ENCODE measurements around the gene NPTX2.

The NPTX2 gene

GRCh38 chr7:98584830-98585229, 32.3 kb upstream of the NPTX2 start (continued):
- TF ChIP-seq ZSCAN23 (tag by site-specific recombination; IDR thresholded peaks at IDR 0.05) (no peak), SP3 (tag by site-specific recombination; IDR thresholded peaks at IDR 0.05) (no peak), ZNF366 (tag by site-specific recombination; conservative IDR thresholded peaks at IDR 0.05) (peak; percentile 96), ZNF274 (IDR thresholded peaks at IDR 0.05; ENCODE audit: low read length) (no peak), ZNF274 (tag by site-specific recombination; IDR thresholded peaks at IDR 0.05; ENCODE audit: borderline replicate concordance) (0 out of 2 replicates have a peak, but pooled peaks have one; percentile 29)

DNA sequence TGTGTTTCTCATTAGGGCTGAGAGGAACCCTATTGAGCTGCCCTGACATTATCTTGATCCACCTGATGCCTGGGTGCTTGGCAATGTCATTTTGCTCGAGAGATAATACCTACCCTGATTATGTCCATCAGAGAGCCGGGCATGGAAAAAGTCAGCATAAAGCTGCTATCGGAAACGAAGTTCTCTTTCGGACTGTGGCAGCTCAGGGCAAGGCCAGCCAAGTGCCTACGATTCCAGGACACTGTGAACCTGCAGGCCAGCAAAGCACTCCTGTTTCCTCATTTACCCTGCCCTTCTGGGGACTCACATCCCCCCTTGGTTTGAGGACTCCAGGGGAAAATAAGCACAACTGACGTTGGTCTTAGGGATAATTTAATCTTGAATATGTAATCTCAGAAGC, 25.2 kb upstream of the NPTX2 start:
- CTCF ChIA-PET: interaction anchor here (0.7 kb wide), 1 partner anchor 207 kb away, joined by 3 read pairs; no protein-coding TSS in a partner anchor
- Histone ChIP-seq H3K4me3 (ENCODE audit: low read depth, low read length) (no peak overlapping the region), H3K36me3 (ENCODE audit: control insufficient read depth in 2 of 2, insufficient read depth in 1 of 2, low read length in 2 of 2) (no peaks in the 10 kb centered on the region), H3K9me3 (ENCODE audit: control insufficient read depth, insufficient read depth, low read depth, low read length) (no peaks in the 10 kb centered on the region), H3K4me1 (ENCODE audit: control insufficient read depth, insufficient read depth, low read length) (no peaks in the 10 kb centered on the region), H3K27ac (ENCODE audit: extremely low read depth, low read depth, low read length) (no peak overlapping the region)
- POLR2A ChIA-PET: no interaction called here
- TF ChIP-seq ZNF76 (tag by site-specific recombination; IDR thresholded peaks at IDR 0.05; ENCODE audit: borderline replicate concordance, low read depth) (no peak), ZNF221 (tag by site-specific recombination; IDR thresholded peaks at IDR 0.05; ENCODE audit: borderline replicate concordance) (no peak), REPIN1 (tag by site-specific recombination; IDR thresholded peaks at IDR 0.05; ENCODE audit: low read depth) (no peak), TCF7L2 (IDR thresholded peaks at IDR 0.05; ENCODE audit: borderline replicate concordance, low read depth, low read length) (no peak), ZNF324 (tag by site-specific recombination; IDR thresholded peaks at IDR 0.05) (no peak), BCL6B (tag by site-specific recombination; IDR thresholded peaks at IDR 0.05) (no peak), EGR2 (tag by site-specific recombination; IDR thresholded peaks at IDR 0.05; ENCODE audit: low read depth) (no peak), ZNF777 (tag by site-specific recombination; IDR thresholded peaks at IDR 0.05; ENCODE audit: borderline replicate concordance) (no peak), ZNF391 (tag by site-specific recombination; IDR thresholded peaks at IDR 0.05; ENCODE audit: borderline replicate concordance, low read depth) (no peak), ZNF114 (tag by site-specific recombination; IDR thresholded peaks at IDR 0.05) (no peak), GFI1B (tag by site-specific recombination; IDR thresholded peaks at IDR 0.05) (no peak), ZNF449 (tag by site-specific recombination; IDR thresholded peaks at IDR 0.05) (no peak)
- TF ChIP-seq, protein P1, sequence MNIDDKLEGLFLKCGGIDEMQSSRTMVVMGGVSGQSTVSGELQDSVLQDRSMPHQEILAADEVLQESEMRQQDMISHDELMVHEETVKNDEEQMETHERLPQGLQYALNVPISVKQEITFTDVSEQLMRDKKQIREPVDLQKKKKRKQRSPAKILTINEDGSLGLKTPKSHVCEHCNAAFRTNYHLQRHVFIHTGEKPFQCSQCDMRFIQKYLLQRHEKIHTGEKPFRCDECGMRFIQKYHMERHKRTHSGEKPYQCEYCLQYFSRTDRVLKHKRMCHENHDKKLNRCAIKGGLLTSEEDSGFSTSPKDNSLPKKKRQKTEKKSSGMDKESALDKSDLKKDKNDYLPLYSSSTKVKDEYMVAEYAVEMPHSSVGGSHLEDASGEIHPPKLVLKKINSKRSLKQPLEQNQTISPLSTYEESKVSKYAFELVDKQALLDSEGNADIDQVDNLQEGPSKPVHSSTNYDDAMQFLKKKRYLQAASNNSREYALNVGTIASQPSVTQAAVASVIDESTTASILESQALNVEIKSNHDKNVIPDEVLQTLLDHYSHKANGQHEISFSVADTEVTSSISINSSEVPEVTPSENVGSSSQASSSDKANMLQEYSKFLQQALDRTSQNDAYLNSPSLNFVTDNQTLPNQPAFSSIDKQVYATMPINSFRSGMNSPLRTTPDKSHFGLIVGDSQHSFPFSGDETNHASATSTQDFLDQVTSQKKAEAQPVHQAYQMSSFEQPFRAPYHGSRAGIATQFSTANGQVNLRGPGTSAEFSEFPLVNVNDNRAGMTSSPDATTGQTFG (tag by site-specific recombination; IDR thresholded peaks at IDR 0.05; ENCODE audit: borderline replicate concordance): no peak
- TF ChIP-seq, protein P2, sequence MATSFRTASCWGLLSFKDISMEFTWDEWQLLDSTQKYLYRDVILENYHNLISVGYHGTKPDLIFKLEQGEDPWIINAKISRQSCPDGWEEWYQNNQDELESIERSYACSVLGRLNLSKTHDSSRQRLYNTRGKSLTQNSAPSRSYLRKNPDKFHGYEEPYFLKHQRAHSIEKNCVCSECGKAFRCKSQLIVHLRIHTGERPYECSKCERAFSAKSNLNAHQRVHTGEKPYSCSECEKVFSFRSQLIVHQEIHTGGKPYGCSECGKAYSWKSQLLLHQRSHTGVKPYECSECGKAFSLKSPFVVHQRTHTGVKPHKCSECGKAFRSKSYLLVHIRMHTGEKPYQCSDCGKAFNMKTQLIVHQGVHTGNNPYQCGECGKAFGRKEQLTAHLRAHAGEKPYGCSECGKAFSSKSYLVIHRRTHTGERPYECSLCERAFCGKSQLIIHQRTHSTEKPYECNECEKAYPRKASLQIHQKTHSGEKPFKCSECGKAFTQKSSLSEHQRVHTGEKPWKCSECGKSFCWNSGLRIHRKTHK (tag by site-specific recombination; IDR thresholded peaks at IDR 0.05): no peak

Data from HEK293 (cell line).